Measurements from ENCODE around the gene YKT6.
A peak's percentile ranks its signal among the peaks of the same experiment; 100 is the strongest.

Gene YKT6

DNA sequence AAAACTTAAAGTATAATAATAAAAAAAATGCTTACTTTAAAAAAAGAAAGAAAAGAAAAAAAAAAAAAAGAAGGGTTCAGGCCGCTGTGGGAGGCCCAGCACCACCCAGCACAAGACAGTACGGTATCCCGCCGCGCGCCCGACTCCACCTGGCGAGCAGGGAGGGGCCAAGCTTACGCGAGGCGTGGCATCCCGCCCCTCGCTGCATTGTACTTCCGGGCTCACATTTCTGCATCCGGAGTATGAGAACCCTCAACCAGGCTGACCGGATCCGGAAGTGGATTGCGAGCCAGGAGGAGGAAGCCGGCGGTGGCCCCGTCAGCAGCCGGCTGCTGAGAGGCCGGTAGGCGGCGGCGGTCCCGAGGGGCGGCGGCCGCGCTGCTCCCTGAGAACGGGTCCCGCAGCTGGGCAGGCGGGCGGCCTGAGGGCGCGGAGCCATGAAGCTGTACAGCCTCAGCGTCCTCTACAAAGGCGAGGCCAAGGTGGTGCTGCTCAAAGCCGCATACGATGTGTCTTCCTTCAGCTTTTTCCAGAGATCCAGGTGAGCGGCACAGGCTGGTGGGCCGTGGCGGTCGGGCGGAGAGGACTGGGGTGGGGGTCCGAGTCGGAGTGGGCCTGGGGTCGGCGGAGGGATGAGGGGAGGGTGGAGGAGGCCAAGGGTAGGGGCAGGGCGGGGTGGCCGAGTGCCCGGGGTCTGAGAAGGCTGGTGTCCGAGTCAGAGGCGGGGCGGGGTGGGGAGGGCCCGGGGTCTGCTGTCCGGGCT, at the start of gene YKT6 (continued):
- TF ChIP-seq, protein P1, sequence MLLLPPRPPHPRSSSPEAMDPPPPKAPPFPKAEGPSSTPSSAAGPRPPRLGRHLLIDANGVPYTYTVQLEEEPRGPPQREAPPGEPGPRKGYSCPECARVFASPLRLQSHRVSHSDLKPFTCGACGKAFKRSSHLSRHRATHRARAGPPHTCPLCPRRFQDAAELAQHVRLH (tag by site-specific recombination; IDR thresholded peaks at IDR 0.05), result peak; percentile 99
- no peak for TF ChIP-seq ZNF155 (tag by site-specific recombination; IDR thresholded peaks at IDR 0.05)
- peak; percentile 70 for TF ChIP-seq ZNF843 (tag by site-specific recombination; IDR thresholded peaks at IDR 0.05)
- TF ChIP-seq YY1 (tag by site-specific recombination; IDR thresholded peaks at IDR 0.05), result no peak
- TF ChIP-seq KLF16 (tag by site-specific recombination; IDR thresholded peaks at IDR 0.05), result peak; percentile 65; the same call in 1 of the 2 replicates
- TF ChIP-seq ZNF629 (tag by site-specific recombination; IDR thresholded peaks at IDR 0.05), result peak; percentile 70
- no peak for TF ChIP-seq ZNF37A (tag by site-specific recombination; IDR thresholded peaks at IDR 0.05)
- TF ChIP-seq ZNF558 (tag by site-specific recombination; IDR thresholded peaks at IDR 0.05), result no peak
- peak; percentile 30; the same call in 1 of the 2 replicates for TF ChIP-seq ZBTB17 (tag by site-specific recombination; IDR thresholded peaks at IDR 0.05)
- TF ChIP-seq ZNF626 (tag by site-specific recombination; IDR thresholded peaks at IDR 0.05), result no peak
- no peak for TF ChIP-seq BCL11A (tag by site-specific recombination; IDR thresholded peaks at IDR 0.05; ENCODE audit: low read depth)
- no peak for TF ChIP-seq MEIS1 (CRISPR knock-in tag; IDR thresholded peaks at IDR 0.05; ENCODE audit: borderline replicate concordance)
- TF ChIP-seq ZFP37 (tag by site-specific recombination; IDR thresholded peaks at IDR 0.05), result no peak
- peak; percentile 100 for TF ChIP-seq ZNF518A (tag by site-specific recombination; conservative IDR thresholded peaks at IDR 0.05; ENCODE audit: low read depth)
- TF ChIP-seq PRDM10 (tag by site-specific recombination; IDR thresholded peaks at IDR 0.05), result peak; percentile 48; the same call in 1 of the 2 replicates
- peak; percentile 31; the same call in 1 of the 2 replicates for TF ChIP-seq KLF10 (tag by site-specific recombination; IDR thresholded peaks at IDR 0.05)
- no peak for TF ChIP-seq PRDM6 (tag by site-specific recombination; IDR thresholded peaks at IDR 0.05)
- no peak for TF ChIP-seq ZNF175 (tag by site-specific recombination; IDR thresholded peaks at IDR 0.05)
- no peak for TF ChIP-seq ZNF148 (tag by site-specific recombination; IDR thresholded peaks at IDR 0.05; ENCODE audit: borderline replicate concordance)
- peak; percentile 88; the same call in 1 of the 2 replicates for TF ChIP-seq ZNF423 (tag by site-specific recombination; IDR thresholded peaks at IDR 0.05)
- TF ChIP-seq ZBTB7A (tag by site-specific recombination; IDR thresholded peaks at IDR 0.05; ENCODE audit: low read depth), result no peak
- no peak for TF ChIP-seq ZNF169 (tag by site-specific recombination; IDR thresholded peaks at IDR 0.05)
- no peak for TF ChIP-seq ZNF791 (tag by site-specific recombination; IDR thresholded peaks at IDR 0.05)
- TF ChIP-seq WT1 (tag by site-specific recombination; IDR thresholded peaks at IDR 0.05), result no peak
- no peak for TF ChIP-seq ZNF670 (tag by site-specific recombination; IDR thresholded peaks at IDR 0.05; ENCODE audit: low read depth)

Measured in HEK293 (cell line).